Epithelial cell of proximal tubule (primary cell): ENCODE measurements around the gene CDK2AP2. TPM values are rescaled to one million over a fixed set of nuclear protein-coding genes. Genes with fewer than 3 reads are reported as not detected.

Experiments
- DNase-seq: peaks from one replicate; pipeline ENCODE4 v3.0.0-alpha.2; 2011; ENCODE audit warnings: low read depth
- H3K4me3 ChIP-seq: 2 replicates; pipeline ENCODE4 v1.5.1; 2011; ENCODE audit warnings: low read depth, mild to moderate bottlenecking, low read length
- CTCF ChIP-seq: conservative IDR thresholded peaks from 2 replicates; pipeline ENCODE4 v1.5.1; 2012; ENCODE audit warnings: low read depth, mild to moderate bottlenecking, low read length
- total RNA-seq: library from RNA; depleted of rRNA; stranded (reverse); fragments of >200 nt; gene quantifications from 2 replicates; pipeline ENCODE4 v1.2.3, GENCODE V29; 2015

Gene CDK2AP2
- total RNA-seq, 1 donor from 2014 or later, result 165 TPM

GRCh38 chr11:67502328-67502979 is 5.5 kb downstream of the CDK2AP2 start:
- TF ChIP-seq CTCF, result no peak
- H3K4me3 ChIP-seq, result no peak overlapping the region
- no peak for DNase-seq

GRCh38 chr11:67501854-67502253 is 6.1 kb downstream of the CDK2AP2 start:
- no peak for TF ChIP-seq CTCF
- no peak overlapping the region for H3K4me3 ChIP-seq
- no peak for DNase-seq

DNA sequence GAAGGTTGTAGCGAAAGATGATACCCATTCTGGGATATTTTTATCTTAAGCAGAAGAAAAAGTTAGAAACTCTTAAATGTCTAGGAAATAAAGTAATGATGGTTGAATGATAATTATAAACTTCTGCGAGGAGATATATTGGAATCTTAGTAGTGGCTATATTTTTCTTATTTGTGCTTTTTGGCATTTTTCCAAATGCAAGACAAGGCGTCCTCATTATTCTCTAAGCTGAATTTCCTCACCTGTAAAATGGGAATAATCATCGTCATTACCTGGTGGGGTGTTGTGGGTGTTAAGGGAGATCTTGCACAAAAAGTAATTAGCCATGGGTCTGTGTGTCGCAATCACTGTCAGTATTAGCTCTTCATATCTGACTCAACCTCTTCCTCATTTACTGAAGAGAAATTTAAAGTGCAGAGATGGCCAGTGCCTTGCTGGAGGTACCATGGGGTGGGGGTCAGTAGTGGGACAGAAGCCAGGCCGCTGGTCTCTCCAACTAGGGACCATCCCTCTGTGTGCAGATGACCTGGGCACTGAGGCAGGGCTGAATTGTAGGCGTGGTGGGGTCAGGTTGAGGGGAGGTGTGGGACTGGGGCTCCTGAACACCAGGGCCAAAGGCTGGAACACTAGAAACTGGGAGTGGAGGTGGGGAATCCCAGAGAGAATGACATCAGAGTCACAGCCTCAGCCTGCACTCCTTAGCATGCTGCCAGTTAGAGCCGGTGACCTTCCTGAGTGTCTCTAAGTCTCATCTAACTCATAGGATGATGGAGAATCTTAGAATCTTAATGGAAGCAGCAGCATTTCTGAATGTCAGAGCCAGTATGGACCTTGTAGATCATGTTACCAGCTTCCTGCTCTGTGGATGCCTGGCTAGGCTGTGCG is 6.9 kb downstream of the CDK2AP2 start:
- DNase-seq, result no peak
- TF ChIP-seq CTCF, result no peak

DNA sequence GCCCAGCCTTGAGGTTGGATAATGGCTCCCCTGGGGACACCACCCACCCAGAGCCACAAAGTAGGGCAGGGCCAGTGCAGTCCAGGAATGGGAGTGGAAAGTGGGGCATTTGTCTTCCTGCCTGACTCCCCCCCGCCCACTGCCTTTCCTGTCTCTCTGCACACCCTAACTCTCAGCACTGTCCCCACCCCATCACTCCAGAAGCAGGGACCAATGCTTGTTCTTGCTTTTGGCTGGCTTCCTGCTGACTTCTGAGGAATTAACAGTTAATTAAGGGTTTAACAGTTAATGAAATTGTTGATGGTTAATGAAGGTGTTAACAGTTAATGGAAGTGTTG is 7.5 kb downstream of the CDK2AP2 start:
- H3K4me3 ChIP-seq, result no peak overlapping the region
- TF ChIP-seq CTCF, result no peak
- no peak for DNase-seq

More for the DNA sequence above, 6.9 kb downstream of the CDK2AP2 start:
- no peak overlapping the region for H3K4me3 ChIP-seq

DNA sequence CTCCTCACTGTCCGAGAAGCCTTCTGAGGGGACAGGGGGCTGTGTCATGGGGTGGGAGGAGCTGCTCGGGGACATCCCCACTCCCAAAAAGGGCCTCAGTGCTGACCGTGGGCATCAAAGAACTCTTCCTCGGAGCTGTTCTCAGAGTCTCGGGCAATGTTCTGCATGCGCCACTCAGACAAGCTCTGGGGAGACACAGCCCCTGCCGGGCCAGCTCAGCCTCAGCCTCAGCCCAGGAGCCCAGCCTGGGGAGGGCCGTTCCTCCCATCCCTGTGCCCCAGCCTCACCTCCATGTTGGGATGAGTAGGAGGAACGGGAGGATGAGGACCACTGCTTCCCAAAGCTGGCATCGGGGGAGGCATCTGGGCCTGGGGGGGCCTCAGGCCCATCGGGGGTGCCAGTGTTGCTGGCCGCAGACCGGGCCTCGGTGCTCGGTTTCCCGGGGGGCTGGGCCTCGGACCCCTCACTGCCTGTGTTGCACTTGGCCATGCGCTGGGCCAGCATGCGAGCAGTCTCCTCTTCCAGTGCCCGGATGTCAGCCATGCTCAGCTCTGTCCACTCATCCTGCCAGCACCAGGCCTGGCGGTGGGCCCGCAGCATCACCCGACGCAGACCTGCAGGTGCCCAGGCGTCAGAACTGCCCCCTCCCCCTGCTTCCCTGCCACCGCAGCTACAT is 8.0 kb downstream of the CDK2AP2 start:
- no peak for DNase-seq
- no peak overlapping the region for H3K4me3 ChIP-seq
- no peak for TF ChIP-seq CTCF

DNA sequence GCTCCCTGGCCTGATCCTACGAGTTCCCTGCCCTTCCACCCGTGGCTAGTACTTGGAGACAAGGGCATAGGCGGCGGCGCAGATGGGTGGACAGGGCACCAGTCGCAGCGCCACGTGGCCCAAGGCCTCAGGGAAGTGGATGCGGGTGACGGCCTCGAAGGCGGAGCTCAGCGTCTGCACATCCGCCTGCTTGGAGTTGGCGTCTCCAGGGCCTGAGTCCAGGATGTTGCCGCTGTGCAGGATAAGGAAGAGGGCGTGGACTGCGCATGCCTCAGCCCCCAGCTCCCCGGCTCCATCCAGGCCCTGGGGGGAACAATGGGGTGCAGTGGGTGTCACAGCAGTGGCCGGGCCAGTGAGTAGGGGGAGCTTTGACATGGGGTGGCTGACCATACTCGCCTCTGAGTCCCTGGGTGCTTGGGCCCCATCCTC is 9.4 kb downstream of the CDK2AP2 start:
- no peak for TF ChIP-seq CTCF
- DNase-seq, result no peak
- H3K4me3 ChIP-seq, result no peak overlapping the region
